A549 (cell line): ENCODE results near the gene BUB1B. TPM values are rescaled to one million over a fixed set of nuclear protein-coding genes. Genes with fewer than 3 reads are reported as not detected.

ENCODE experiments used
- ATAC-seq, 2 experiments: fragments of 200-7000 bp in 1 of 2; fragments of >200 bp in 1 of 2; cut with Nextera tagmentation in 1 of 2; cut with Tn5 transposase in 1 of 2; 3 replicates each; pipeline versions ENCODE4 v1.8.0 to v1.9.1; 2018 to 2020; ENCODE audit warnings: mild to moderate bottlenecking in 1 of 2, moderate library complexity in 1 of 2
- CTCF ChIA-PET: fragments of 300-600 bp; sonication (Branson Sonifier 250); formaldehyde crosslinking; extraction: SDS; loops from one replicate; lab custom pipeline; 2021; ENCODE audit warnings: antibody characterized with exemption, inconsistent platforms; lab: Yijun Ruan, JAX
- POLR2A ChIA-PET: fragments of 350-600 bp; formaldehyde crosslinking; extraction: SDS; loops from one replicate; lab custom pipeline; 2021; ENCODE audit warnings: antibody characterized with exemption, inconsistent platforms; lab: Yijun Ruan, JAX
- DNase-seq, 2 experiments: peaks; one replicate each; pipeline versions ENCODE4 v3.0.0 to v3.0.0-alpha.2; 2011 to 2016; ENCODE audit warnings: low read depth in 1 of 2, low spot score in 1 of 2
- FAIRE-seq: peaks from 2 replicates; lab custom pipeline; 2011; peaks lifted over from hg19 to GRCh38; lab: Jason Lieb, UNC
- H3K27ac ChIP-seq, 2 experiments: fragments of >200 bp; sonication (Bioruptor Twin); formaldehyde crosslinking; 3 replicates each; pipeline ENCODE4 v1.5.1; 2016 to 2017
- H3K4me1 ChIP-seq: fragments of >200 bp; sonication (Bioruptor Twin); formaldehyde crosslinking; 3 replicates; pipeline ENCODE4 v1.6.1; 2016
- H3K4me2 ChIP-seq: fragments of >200 bp; sonication (Bioruptor Twin); formaldehyde crosslinking; 3 replicates; pipeline ENCODE4 v1.6.1; 2016
- H3K4me3 ChIP-seq: fragments of >200 bp; sonication (Bioruptor Twin); formaldehyde crosslinking; 3 replicates; pipeline ENCODE4 v1.5.1; 2016
- H3K9me3 ChIP-seq: fragments of >200 bp; sonication (Bioruptor Twin); formaldehyde crosslinking; 3 replicates; pipeline ENCODE4 v1.6.1; 2016
- CBX2 ChIP-seq: fragments of 200-600 bp; sonication (generic); IDR thresholded peaks from 2 replicates; pipeline ENCODE4 v1.6.1; 2016; ENCODE audit warnings: low read depth, mild to moderate bottlenecking, borderline replicate concordance
- CHD2 ChIP-seq: fragments of 150-350 bp; IDR thresholded peaks from 2 replicates; pipeline ENCODE4 v1.6.1; 2014; ENCODE audit warnings: low read length; ENCODE audit not compliant: partially characterized antibody
- CHD4 ChIP-seq: fragments of 200-600 bp; sonication (generic); IDR thresholded peaks from 2 replicates; pipeline ENCODE4 v1.6.1; 2016; ENCODE audit warnings: antibody characterized with exemption, mild to moderate bottlenecking, borderline replicate concordance
- EP300 ChIP-seq, 2 experiments: fragments of >200 bp; sonication (Bioruptor Twin); formaldehyde crosslinking; IDR thresholded peaks; 2 replicates in 1 of 2; 3 replicates in 1 of 2; pipeline ENCODE4 v1.6.1; 2016 to 2017
- ESRRA ChIP-seq: fragments of 150-350 bp; IDR thresholded peaks from 2 replicates; pipeline ENCODE4 v1.6.1; 2014; ENCODE audit warnings: mild to moderate bottlenecking, low read length, borderline replicate concordance
- FOSB ChIP-seq: fragments of 250-450 bp; sonication (Bioruptor Pico); IDR thresholded peaks from 2 replicates; pipeline ENCODE4 v1.5.0; 2020; ENCODE audit warnings: mild to moderate bottlenecking, moderate library complexity
- FOXS1 ChIP-seq: fragments of 250-450 bp; sonication (Bioruptor Pico); IDR thresholded peaks from 2 replicates; pipeline ENCODE4 v1.5.0; 2020; ENCODE audit warnings: mild to moderate bottlenecking, moderate library complexity
- GATA3 ChIP-seq: IDR thresholded peaks from 2 replicates; pipeline ENCODE4 v1.6.1; 2012; ENCODE audit warnings: borderline replicate concordance
- HMGXB4 ChIP-seq: fragments of 250-450 bp; sonication (Bioruptor Pico); IDR thresholded peaks from 2 replicates; pipeline ENCODE4 v1.5.0; 2021; ENCODE audit warnings: mild to moderate bottlenecking, moderate library complexity, borderline replicate concordance
- MYC ChIP-seq: IDR thresholded peaks from 2 replicates; pipeline ENCODE4 v1.6.1; 2012; ENCODE audit warnings: mild to moderate bottlenecking, inconsistent platforms, low read length, improper control_type of control experiment, borderline replicate concordance
- NR3C1 ChIP-seq: fragments of >200 bp; sonication (Bioruptor Twin); formaldehyde crosslinking; IDR thresholded peaks from 3 replicates; pipeline ENCODE4 v1.6.1; 2017
- POLR2AphosphoS2 ChIP-seq: conservative IDR thresholded peaks from 2 replicates; pipeline ENCODE4 v1.6.1; 2012; ENCODE audit warnings: low read length, improper control_type of control experiment, inconsistent platforms
- RARB ChIP-seq: fragments of 250-450 bp; sonication (Bioruptor Pico); IDR thresholded peaks from 2 replicates; pipeline ENCODE4 v1.8.0; 2021; ENCODE audit warnings: mild to moderate bottlenecking, moderate library complexity
- RCOR1 ChIP-seq: fragments of 150-350 bp; IDR thresholded peaks from 2 replicates; pipeline ENCODE4 v1.6.1; 2014; ENCODE audit warnings: antibody characterized with exemption, low read length, low read depth
- REST ChIP-seq: fragments of 200-600 bp; sonication (generic); IDR thresholded peaks from 2 replicates; pipeline ENCODE4 v1.6.1; 2016; ENCODE audit warnings: antibody characterized with exemption, mild to moderate bottlenecking, moderate library complexity
- RFX5 ChIP-seq: fragments of 450-650 bp; IDR thresholded peaks from 2 replicates; pipeline ENCODE4 v1.7.1; 2014; ENCODE audit warnings: antibody characterized with exemption, mild to moderate bottlenecking, moderate library complexity
- SREBF2 ChIP-seq: fragments of 450-650 bp; IDR thresholded peaks from 2 replicates; pipeline ENCODE4 v1.6.1; 2014; ENCODE audit warnings: mild to moderate bottlenecking, moderate library complexity
- ZC3H11A ChIP-seq: fragments of 450-650 bp; IDR thresholded peaks from 2 replicates; pipeline ENCODE4 v1.6.1; 2014; ENCODE audit warnings: antibody characterized with exemption, mild to moderate bottlenecking
- ZFP36 ChIP-seq: fragments of 450-650 bp; IDR thresholded peaks from 2 replicates; pipeline ENCODE4 v1.6.1; 2014; ENCODE audit warnings: borderline replicate concordance; ENCODE audit not compliant: partially characterized antibody
- ZNF302 ChIP-seq: fragments of 250-450 bp; sonication (Bioruptor Pico); IDR thresholded peaks from 2 replicates; pipeline ENCODE4 v1.9.0; 2021; ENCODE audit warnings: inconsistent platforms, mild to moderate bottlenecking, moderate library complexity
- WGBS: methylation state at CpG from one replicate; pipeline ENCODE4 v1.1.6; 2017; ENCODE audit errors: missing lambda C conversion rate; 5-methylcytosine and 5-hydroxymethylcytosine counted together
- polyA plus RNA-seq, 4 experiments: library from polyadenylated mRNA; depleted of rRNA in 3 of 4; stranded (reverse); fragments of >200 nt; fragmentation: RNase III in 1 of 4; extraction: RNeasy Plus Mini Kit Qiagen cat#74134 plus additional on column Dnase treatment in 1 of 4; gene quantifications; 2 replicates in 3 of 4; 3 replicates in 1 of 4; pipeline ENCODE4 v1.2.3, GENCODE V29; 2011 to 2017
- TF ChIP-seq, protein P1 (sequence below): fragments of 150-350 bp; IDR thresholded peaks from 2 replicates; pipeline ENCODE4 v1.6.1; 2014; ENCODE audit warnings: low read depth, mild to moderate bottlenecking, low read length
- TF ChIP-seq, protein P2 (sequence below): fragments of >200 bp; sonication (Bioruptor Twin); formaldehyde crosslinking; IDR thresholded peaks from 2 replicates; pipeline ENCODE4 v1.6.1; 2016
- TF ChIP-seq, protein P3 (sequence below): IDR thresholded peaks from 2 replicates; pipeline ENCODE4 v1.6.1; 2012

Gene BUB1B
- polyA plus RNA-seq, 2 of the 4 experiments (the other 2 are of a cell fraction) = 37.5 to 50.2 TPM

- TF ChIP-seq, protein P1, sequence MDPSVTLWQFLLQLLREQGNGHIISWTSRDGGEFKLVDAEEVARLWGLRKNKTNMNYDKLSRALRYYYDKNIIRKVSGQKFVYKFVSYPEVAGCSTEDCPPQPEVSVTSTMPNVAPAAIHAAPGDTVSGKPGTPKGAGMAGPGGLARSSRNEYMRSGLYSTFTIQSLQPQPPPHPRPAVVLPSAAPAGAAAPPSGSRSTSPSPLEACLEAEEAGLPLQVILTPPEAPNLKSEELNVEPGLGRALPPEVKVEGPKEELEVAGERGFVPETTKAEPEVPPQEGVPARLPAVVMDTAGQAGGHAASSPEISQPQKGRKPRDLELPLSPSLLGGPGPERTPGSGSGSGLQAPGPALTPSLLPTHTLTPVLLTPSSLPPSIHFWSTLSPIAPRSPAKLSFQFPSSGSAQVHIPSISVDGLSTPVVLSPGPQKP = no peak
- TF ChIP-seq, protein P2, sequence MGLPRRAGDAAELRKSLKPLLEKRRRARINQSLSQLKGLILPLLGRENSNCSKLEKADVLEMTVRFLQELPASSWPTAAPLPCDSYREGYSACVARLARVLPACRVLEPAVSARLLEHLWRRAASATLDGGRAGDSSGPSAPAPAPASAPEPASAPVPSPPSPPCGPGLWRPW = no peak
- no peak for TF ChIP-seq ESRRA
Observed at GRCh38 chr15:40246496-40247280, 85.8 kb downstream of the BUB1B start (continued).

- Histone ChIP-seq H3K4me1 (no peaks in the 10 kb centered on the region), H3K9me3 (no peaks in the 10 kb centered on the region), H3K4me3 (no peak overlapping the region), H3K4me2 (no peak overlapping the region), H3K27ac (no peak overlapping the region)
- TF ChIP-seq GATA3 (no peak), ZNF302 (CRISPR knock-in tag) (no peak), CBX2 (no peak), POLR2AphosphoS2 (no peak), CHD2 (no peak), ESRRA (no peak), ZC3H11A (no peak), RFX5 (no peak), ZFP36 (no peak)
- TF ChIP-seq, protein P1 = no peak
- 77% methylated on average over 6 of the region's 12 CpGs for WGBS
- ChIA-PET POLR2A (interaction anchor here (0.7 kb wide), 1 partner anchor 20 kb away, joined by 5 read pairs; no protein-coding TSS in a partner anchor), CTCF (interaction anchor here (0.8 to 16.4 kb wide), 7 partner anchors 9 to 174 kb away, joined by 3 to 144 read pairs (median 4); no protein-coding TSS in a partner anchor)
- no peak for FAIRE-seq
- no peak for ATAC-seq
- no peak for DNase-seq
Observed at GRCh38 chr15:40247406-40247971, 86.6 kb downstream of the BUB1B start.

DNA sequence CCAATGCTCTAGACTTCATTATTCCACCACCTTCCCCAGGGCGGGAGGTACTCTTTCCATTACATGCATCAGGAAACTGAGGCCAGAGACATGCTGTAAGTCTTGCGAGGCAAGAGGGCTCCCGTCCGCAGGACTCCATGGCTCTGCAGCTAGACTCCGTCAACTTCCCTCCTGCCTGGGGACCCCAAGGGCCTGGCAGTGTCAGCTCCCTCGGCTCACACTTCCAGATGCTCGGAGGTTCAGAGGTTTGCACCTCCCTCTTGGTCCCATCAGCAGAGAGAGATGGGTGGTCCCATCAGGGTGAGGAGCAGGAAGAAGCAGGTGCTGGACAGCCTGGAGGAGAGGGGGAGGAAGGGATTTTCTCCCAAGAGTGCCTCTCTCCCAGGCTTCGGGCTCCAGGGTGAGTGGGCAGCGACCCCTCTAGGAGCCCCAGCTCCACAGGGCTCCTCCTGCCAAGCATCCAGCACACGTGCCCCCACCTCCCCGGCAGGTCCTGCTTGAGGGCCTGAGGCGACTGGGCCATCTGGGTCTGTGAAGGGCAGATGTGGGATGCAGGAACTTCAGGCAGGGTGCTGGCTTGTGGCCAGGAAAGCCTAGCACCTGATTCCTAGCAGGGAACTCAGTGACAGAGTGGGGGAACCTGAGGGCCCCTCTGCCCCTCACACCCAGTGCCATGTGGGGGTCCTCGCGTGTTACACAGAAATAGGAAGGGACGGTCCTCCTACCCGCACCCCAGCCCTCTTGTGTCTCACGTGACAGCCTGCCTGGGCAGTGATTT lies 87.3 kb downstream of the BUB1B start:
- ATAC-seq (no peak), FAIRE-seq (no peak), DNase-seq (no peak)
- WGBS = 82% methylated on average over 12 of the region's 17 CpGs
- no peak overlapping the region for H3K4me2 ChIP-seq
- POLR2A ChIA-PET = no interaction called here
- H3K4me3 ChIP-seq = no peak overlapping the region
- H3K9me3 ChIP-seq = no peaks in the 10 kb centered on the region
- H3K4me1 ChIP-seq = no peaks in the 10 kb centered on the region
- CTCF ChIA-PET = interaction anchor here (0.8 to 16.4 kb wide), 4 partner anchors 9 to 447 kb away, joined by 3 to 144 read pairs (median 4); no protein-coding TSS in a partner anchor
- no peak overlapping the region for H3K27ac ChIP-seq
- no peak for TF ChIP-seq FOSB (CRISPR knock-in tag)
- TF ChIP-seq, protein P2 = no peak
- no peak for TF ChIP-seq FOXS1
- TF ChIP-seq HMGXB4 (CRISPR knock-in tag) = no peak
- no peak for TF ChIP-seq EP300 (IDR thresholded peaks at IDR 0.05)
- TF ChIP-seq RARB (CRISPR knock-in tag) = no peak
- no peak for TF ChIP-seq NR3C1
- TF ChIP-seq REST = no peak
- TF ChIP-seq MYC = no peak
- no peak for TF ChIP-seq SREBF2
- TF ChIP-seq RCOR1 = no peak
- no peak for TF ChIP-seq CHD4
- TF ChIP-seq, protein P3, sequence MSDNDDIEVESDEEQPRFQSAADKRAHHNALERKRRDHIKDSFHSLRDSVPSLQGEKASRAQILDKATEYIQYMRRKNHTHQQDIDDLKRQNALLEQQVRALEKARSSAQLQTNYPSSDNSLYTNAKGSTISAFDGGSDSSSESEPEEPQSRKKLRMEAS = no peak
- no peak for TF ChIP-seq ZNF302 (CRISPR knock-in tag)
